GM18498 (cell line): ENCODE measurements around the gene PRSS27.

Source experiments
- ATAC-seq: cut with Tn5 transposase; IDR thresholded peaks from one replicate; pipeline ENCODE4 v1.9.1; 2021; ENCODE audit warnings: mild to moderate bottlenecking, moderate library complexity; ENCODE audit not compliant: unreplicated experiment

Gene PRSS27

DNA sequence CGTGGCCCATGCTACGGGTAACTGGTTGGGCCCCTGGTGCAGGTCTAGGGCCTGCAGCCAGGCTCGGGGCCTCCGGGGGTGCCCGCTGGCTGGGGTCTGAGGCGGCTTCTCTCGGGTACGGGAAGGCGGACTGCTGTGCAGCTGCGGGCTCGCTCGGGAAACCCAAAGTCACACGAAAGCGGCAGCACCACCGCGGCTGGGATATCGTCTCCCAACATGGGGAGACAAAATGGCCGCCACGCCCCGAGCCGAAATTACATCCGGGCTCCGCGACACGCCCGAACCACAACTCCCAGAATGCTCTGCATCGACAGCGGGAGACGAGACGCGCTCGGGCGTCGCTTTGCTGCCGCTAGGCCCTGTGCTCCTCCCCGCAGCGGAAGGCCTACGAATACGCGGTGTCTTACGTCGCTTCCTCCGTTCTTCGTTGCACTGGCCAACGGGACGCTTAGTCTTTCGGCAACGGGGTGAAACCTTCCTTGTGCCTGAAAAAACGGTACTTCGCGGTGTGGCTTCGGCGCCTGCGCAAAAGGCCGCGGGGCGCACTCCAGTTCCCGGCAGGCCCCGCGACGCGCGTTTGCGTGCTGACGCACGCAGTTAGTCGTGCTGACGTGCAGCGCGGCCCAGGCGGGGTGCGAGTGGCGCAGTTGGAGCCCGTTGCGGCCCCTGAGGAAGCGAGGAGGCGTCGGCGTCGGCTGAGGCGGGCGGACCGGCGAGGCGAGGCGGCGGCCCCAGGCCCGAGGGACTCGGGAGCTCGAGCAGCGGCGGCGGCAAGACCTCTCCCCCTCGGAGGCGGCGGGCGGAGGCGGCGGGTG, 32.2 kb upstream of the PRSS27 start, which contains the start of gene SRRM2:
Gene SRRM2, plus strand, starts transcription at position 604 of the 815 bp plus-strand sequence. CDS start 3,727 bp downstream, outside the sequence.
- peak; percentile 88 for ATAC-seq

GRCh38 chr16:2751577-2752034, 31.6 kb upstream of the PRSS27 start:
- ATAC-seq = no peak

DNA sequence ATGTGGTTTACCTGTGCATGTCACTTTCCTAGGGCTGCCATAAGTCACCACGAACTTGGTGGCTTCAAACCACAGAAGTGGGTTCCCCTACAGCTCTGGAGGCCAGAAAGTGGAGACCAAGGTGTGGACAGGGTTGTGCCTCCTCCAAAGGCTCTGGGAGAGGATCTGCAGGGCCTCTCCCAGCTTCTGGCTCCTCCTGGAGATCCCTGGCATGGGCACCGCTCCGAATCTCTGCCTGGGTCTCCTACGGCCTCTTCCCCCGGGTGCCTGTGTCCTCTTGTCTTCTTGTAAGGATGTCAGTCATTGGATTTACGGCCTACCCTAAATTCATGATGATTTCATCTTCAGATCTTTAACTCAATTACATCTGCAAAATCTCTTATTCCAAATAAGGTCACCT, 29.9 kb upstream of the PRSS27 start:
- ATAC-seq = no peak

DNA sequence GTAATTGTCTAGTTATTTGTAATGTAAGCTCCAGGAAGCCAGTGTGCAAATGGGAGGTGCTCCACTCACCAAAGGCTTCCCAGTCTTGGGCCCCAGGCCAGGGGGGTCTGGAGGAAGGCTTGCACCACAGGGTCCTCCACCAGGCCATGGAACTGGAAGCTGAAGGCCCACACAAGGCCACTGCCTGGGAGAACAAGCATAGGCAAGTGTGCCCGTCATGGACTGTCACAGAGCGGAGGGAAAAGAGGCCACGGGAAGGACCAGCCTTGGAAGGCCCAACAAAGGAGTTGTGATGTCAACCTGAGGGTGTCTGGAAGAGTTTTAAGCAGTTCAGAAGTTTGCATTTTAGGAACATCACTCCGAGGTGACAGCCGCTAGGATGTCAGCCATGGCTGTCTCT, 29.5 kb upstream of the PRSS27 start:
- no peak for ATAC-seq

DNA sequence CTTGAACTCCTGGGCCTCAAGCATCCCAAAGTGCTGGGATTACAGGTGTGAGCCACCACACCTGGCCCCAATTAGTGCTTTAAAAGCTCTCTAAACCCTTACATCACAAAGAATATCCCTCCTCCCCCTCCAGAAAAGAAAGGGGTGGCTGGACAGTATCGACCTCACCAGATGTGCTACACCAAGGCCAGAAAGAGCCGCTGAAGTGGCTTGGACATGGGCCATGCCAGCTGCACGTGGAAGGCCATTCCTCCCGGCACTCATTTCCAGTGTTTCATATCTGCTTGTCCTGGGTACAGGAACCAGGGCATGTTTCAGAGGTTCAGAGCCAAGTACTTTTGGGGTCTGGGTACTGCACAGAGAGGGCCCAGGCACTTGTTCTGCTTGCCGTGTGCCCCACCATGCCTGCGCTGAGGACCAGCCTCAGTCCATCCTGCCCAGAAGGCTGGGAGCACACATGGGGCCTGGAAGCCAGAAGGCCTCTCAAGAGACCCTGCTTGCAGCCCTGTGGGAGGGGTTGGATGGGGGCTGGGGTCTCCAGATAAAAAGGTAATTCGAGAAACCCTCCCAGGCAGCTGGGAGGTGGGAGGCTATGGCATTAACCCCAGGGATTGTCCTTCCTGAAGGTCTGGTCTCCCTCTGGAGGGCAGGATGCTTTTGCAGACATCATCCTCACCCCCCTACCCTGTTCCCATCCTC, 28.9 kb upstream of the PRSS27 start:
- no peak for ATAC-seq

DNA sequence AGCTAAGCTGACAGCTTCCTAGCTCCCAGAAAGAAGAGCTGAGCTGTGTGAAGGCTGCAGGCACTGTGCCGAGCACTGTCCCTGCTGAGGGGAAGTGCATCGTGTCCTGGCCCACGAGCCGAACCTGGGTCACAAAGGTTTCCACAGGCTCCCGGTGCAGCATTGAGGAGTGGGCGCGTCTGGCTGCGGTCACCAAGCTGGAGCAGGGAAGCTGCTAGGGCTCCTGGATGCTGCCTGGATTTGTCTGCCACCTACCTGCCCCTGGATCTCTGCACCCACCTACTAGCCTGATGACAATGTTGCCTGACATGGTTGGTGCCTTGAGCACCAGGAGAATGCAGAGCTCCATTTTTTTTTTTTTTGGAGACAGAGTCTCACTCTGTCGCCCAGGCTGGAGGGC, 25.9 kb upstream of the PRSS27 start:
- no peak for ATAC-seq

GRCh38 chr16:2745116-2745890, 25.3 kb upstream of the PRSS27 start:
- no peak for ATAC-seq

GRCh38 chr16:2744711-2745110, 24.7 kb upstream of the PRSS27 start:
- ATAC-seq = no peak

DNA sequence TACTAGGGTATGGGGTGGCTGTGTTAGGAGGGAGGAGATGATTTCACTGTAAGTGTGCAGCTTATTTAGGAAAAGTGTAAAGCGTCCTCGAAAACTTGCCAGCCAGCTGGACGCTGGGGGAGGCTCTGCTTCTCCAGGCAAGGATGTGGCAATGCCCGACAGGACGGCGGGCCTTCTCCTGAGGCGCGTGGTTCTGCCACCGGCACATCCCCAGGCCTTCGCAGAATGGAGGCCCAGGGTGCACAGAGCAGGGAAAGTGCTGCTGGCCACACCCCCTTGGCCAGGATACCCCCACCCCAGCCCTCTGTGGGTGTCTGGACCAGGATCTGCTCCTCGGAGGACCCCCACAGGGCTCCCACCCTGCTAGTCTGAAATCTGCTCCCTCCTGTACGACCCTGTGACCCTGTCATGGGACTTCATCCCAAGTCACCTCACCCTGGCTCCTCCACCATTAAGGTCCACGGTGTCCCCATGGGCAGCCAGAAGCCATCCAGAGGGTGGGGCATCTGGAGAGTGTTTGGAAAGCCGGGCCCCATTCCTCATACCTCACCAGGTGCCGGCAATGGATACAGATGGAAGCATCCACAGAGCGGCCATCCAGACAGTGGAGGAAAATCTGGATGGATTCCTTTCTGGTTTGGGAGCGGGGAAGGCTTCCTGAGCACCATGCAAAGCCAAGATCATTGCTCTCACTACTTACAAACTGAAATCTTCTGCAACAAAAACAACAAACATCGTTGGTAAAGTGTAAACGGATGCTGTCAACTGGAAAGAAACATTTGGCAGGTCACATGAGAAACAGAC, 23.2 kb upstream of the PRSS27 start:
- no peak for ATAC-seq

DNA sequence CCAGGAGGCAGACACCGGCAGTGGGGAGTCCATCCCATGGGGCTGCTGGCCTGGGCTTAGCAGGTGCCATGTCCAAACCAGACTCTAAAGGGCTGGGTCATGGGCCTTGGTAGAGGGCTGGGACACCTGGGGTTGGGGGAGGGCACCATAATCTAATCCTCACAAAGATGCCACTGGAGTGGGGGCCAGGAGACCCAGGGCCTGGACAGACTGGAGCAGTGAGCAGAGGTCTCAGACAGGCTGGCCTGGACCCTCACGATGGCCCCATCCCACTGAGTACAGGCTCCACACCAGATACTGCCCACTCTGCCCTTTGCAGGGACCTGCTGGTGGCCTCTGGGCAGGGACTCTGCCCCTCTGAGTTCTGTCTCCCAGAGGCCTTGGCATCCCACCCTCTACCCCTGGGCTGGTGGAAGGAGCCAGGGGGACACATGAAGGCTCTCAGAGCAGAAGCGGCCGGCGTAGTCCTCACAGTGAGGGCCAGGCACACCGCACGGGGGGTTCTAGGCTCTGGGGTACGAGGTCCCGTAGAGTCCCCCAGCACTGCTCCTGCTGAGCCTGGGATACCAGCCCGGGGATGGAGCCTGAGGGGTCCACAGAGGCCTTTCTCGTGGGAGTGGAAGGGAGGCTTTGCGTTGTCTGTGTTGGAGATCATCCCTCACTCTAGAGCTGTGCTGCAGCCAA, 22.4 kb upstream of the PRSS27 start:
- ATAC-seq = no peak

- ATAC-seq = no peak
These were observed 21.1 kb upstream of the PRSS27 start for GRCh38 chr16:2741168-2741567.

DNA sequence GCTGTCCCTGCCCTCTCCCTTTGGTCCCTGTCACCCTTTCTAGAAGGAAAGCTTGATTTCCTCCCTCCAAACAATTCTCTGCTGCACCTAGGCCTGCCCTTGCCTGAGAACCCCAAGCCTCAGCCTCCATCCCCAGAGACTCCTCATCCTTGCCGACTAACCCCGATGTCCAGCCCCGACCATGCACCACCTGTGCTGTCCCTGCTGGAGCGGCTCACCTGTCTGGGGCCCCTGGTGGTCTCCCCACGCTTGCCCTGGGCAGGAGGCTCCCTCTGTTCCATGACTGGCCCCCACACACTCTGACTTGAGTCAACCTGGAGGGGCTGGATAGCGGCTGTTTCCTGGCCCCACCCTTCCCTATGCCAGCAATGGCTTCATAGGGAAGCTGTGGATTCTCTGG, 20.5 kb upstream of the PRSS27 start:
- no peak for ATAC-seq

GRCh38 chr16:2739625-2740430, 19.8 kb upstream of the PRSS27 start:
- no peak for ATAC-seq

- ATAC-seq = no peak
These were observed 18.6 kb upstream of the PRSS27 start for GRCh38 chr16:2738615-2739014.

- ATAC-seq = no peak
These were observed 17.9 kb upstream of the PRSS27 start for GRCh38 chr16:2737895-2738418.

- no peak for ATAC-seq
These were observed 17.2 kb upstream of the PRSS27 start for GRCh38 chr16:2737238-2737605.

- no peak for ATAC-seq
These were observed 16.6 kb upstream of the PRSS27 start for GRCh38 chr16:2736476-2737237.

DNA sequence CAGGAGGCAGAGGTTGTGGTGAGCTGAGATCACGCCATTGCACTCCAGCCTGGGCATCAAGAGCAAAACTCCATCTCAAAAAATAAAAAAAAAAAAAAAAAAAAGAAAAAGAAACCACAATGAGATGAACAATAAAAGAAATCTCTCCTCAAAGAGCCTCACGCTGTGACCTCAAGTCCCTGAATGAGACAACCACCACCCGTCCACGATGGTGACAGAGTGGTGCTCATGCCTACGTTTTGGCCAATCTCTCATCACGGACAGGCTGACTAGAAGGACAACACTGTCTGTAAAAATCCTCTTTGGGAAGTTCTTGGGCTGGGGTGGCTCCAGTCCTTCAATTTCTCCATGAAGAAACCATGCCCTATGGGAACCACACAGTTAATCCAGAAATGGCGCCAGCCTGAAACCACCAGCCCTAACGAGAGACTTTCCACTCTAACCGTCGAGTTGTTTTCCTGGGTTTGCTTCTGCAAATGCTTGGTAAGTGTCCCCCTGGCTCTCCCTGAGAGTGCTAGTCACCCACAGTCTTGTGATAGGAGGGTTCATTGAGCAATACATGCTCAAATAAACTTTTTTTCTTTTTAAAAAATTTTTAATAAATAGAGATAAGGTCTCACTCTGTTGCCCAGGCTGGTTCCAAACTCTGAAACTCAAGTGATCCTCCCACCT, 15.0 kb upstream of the PRSS27 start:
- no peak for ATAC-seq
